IPS-20b (cell line): ENCODE data around the gene PIGM.

Experiments used
- H3K27ac ChIP-seq: one replicate; pipeline ENCODE4 v1.5.1; 2013; ENCODE audit warnings: low read length
- H3K27me3 ChIP-seq: 2 replicates; pipeline ENCODE4 v1.6.1; 2013; ENCODE audit warnings: mild to moderate bottlenecking, low read length, inconsistent platforms; ENCODE audit not compliant: insufficient read depth
- H3K36me3 ChIP-seq: 2 replicates; pipeline ENCODE4 v1.6.1; 2013; ENCODE audit warnings: low read depth, mild to moderate bottlenecking, inconsistent platforms, low read length, moderate library complexity; ENCODE audit not compliant: insufficient read depth
- H3K4me1 ChIP-seq: 2 replicates; pipeline ENCODE4 v1.6.1; 2013; ENCODE audit warnings: mild to moderate bottlenecking, control low read depth, inconsistent platforms, low read length, moderate library complexity; ENCODE audit not compliant: insufficient read depth
- H3K4me3 ChIP-seq: 2 replicates; pipeline ENCODE4 v1.5.1; 2013; ENCODE audit warnings: mild to moderate bottlenecking, low read length, inconsistent platforms
- H3K9ac ChIP-seq: 2 replicates; pipeline ENCODE4 v1.6.1; 2013; ENCODE audit warnings: low read depth, mild to moderate bottlenecking, inconsistent platforms, low read length, moderate library complexity
- H3K9me3 ChIP-seq: 2 replicates; pipeline ENCODE4 v1.6.1; 2013; ENCODE audit warnings: mild to moderate bottlenecking, low read depth, low read length, inconsistent platforms; ENCODE audit not compliant: insufficient read depth

PIGM gene

DNA sequence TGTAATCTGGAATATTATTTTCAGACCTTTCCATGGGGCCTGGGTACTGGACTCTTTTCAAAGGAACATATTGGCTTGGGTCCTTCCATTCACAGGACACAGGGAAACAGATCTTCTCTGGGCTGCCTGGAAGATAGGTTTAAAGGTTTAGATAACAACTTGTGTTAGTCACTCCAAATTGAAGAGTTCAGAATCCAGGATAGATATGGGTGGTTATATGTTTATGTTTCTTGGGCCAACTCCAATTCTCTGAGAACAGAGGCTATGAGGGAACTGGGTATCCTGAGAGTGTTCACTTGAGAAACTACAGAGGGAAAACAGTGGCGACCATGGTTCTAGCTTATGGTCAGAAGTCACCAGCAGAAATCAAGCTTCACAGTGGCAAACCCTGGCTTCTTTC lies 8.7 kb upstream of the PIGM start:
- H3K4me1 ChIP-seq: no peaks in the 10 kb centered on the region
- H3K27me3 ChIP-seq: peaks cover 1% of the 10 kb centered on the region; the same call in 1 of the 2 replicates
- H3K4me3 ChIP-seq: no peak overlapping the region
- H3K9ac ChIP-seq: no peak overlapping the region
- H3K9me3 ChIP-seq: no peaks in the 10 kb centered on the region
- no peaks in the 10 kb centered on the region for H3K36me3 ChIP-seq
- no peak overlapping the region for H3K27ac ChIP-seq

DNA sequence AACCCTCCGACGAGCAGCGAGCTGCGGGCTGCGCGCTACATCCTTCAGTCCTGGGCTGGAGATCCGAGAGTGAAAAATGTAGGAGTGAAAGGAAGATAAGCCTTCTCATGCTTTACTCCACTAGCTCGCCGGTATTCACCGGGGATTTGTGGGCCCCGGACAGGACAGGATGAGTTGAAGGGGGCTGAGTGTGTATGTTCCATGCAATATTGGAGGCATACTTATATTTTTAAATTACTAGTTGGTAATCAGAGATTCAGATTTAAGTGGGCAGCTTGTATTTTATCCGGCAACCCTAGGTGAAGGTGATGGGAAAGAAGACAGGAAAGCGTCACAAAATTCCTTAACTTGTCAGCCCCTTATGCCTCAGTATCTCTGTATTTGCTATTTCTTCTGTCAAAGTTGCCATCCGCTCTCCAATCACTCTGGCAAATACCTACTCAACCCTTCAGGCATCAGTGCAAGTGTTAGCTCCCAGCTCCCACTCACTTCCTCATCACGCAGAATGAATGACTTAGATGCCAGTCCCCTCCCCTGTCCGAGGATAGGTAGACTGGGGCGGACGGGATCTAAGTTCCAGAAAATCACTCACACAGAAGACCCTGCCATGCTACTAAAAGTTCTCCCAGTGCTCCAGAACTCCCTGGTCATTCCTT lies 503 bp upstream of the PIGM start:
- H3K27me3 ChIP-seq: peaks cover 19% of the 10 kb centered on the region; the same call in 1 of the 2 replicates
- no peaks in the 10 kb centered on the region for H3K36me3 ChIP-seq
- H3K4me1 ChIP-seq: peaks cover 6% of the 10 kb centered on the region
- H3K9ac ChIP-seq: peak overlapping the region; percentile 63; the same call in 1 of the 2 replicates
- peak overlapping the region; percentile 86 for H3K4me3 ChIP-seq
- H3K9me3 ChIP-seq: no peaks in the 10 kb centered on the region
- no peak overlapping the region for H3K27ac ChIP-seq

DNA sequence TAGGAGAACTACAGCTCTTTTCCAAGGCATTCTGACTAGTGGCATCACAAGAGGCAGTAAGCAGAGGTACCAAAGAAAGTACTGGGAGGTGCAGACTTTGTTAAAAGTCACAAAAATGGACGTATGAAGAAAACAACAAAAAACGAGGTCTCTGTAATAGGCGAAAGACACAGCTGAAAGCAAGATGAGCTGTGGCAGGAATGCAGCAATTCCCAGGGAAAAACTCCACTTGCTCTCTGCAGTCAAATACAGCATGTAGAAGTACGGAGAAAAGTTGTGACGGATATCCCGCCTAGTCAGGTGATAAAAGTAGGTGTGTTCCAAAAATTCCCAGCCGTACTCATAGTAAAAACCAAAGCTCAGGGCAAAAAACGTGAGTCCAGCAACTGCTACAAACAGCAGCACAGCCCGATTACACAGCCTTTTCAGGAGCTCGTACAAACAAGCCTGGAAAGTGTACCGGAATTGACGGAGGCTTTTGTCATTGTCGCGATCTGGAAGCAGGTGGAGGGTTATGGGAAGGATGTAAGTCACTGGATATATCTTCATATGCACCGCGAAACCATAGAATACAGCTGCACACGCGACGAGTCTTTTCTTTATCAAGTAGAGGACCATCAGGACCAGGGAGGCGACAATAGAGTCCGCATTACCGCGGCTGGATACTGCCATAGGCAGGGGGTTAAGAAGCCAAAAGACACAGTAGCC lies 979 bp downstream of the PIGM start:
- H3K4me1 ChIP-seq: peaks cover 6% of the 10 kb centered on the region
- peak overlapping the region; percentile 64 for H3K27ac ChIP-seq
- peak overlapping the region; percentile 86 for H3K4me3 ChIP-seq
- H3K27me3 ChIP-seq: peaks cover 19% of the 10 kb centered on the region; the same call in 1 of the 2 replicates
- H3K9ac ChIP-seq: peak overlapping the region; percentile 86
- no peaks in the 10 kb centered on the region for H3K9me3 ChIP-seq
- no peaks in the 10 kb centered on the region for H3K36me3 ChIP-seq

DNA sequence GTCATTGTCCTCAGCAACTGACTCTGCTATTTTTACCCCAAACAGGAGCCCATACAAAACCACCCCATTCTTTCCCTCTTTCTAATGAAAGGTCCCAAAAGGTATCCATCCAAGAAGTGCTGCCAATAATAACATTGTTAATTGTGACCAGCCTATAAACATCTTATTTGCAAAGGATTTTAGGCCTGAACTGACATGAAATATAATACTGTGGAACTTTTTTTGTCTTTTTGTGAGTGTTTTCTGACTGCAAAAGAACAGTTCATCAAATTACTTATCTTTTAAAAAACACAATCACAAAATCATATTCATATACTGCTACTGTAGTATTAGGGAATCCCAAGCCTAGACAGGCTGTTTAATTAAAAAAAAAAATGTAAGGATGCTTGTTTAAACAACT lies 3.4 kb downstream of the PIGM start:
- H3K27ac ChIP-seq: no peak overlapping the region
- peaks cover 6% of the 10 kb centered on the region for H3K4me1 ChIP-seq
- no peak overlapping the region for H3K4me3 ChIP-seq
- H3K27me3 ChIP-seq: peaks cover 10% of the 10 kb centered on the region; the same call in 1 of the 2 replicates
- H3K36me3 ChIP-seq: no peaks in the 10 kb centered on the region
- no peak overlapping the region for H3K9ac ChIP-seq
- H3K9me3 ChIP-seq: no peaks in the 10 kb centered on the region

DNA sequence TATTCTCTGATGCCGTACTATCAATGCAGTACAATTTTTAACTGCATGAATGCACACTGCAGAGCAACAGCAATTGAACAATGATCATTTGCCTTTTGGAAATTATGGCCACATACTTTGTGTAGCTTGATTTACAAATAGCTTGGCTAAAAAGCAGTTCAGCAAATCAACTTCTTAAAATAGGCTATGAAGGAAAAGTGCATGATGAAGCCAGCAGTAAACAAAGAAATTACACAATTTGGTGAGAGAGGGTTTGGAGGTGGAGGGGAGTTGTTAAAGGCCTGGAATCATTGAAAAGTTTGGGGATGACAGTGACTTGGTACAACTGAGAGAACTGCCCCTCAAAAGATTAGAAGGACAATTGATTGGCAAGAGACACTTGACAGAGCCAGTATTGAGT lies 6.5 kb downstream of the PIGM start:
- no peak overlapping the region for H3K4me3 ChIP-seq
- peaks cover 2% of the 10 kb centered on the region; the same call in 1 of the 2 replicates for H3K4me1 ChIP-seq
- H3K27me3 ChIP-seq: no peaks in the 10 kb centered on the region
- H3K27ac ChIP-seq: no peak overlapping the region
- H3K9me3 ChIP-seq: no peaks in the 10 kb centered on the region
- no peak overlapping the region for H3K9ac ChIP-seq
- H3K36me3 ChIP-seq: no peaks in the 10 kb centered on the region

DNA sequence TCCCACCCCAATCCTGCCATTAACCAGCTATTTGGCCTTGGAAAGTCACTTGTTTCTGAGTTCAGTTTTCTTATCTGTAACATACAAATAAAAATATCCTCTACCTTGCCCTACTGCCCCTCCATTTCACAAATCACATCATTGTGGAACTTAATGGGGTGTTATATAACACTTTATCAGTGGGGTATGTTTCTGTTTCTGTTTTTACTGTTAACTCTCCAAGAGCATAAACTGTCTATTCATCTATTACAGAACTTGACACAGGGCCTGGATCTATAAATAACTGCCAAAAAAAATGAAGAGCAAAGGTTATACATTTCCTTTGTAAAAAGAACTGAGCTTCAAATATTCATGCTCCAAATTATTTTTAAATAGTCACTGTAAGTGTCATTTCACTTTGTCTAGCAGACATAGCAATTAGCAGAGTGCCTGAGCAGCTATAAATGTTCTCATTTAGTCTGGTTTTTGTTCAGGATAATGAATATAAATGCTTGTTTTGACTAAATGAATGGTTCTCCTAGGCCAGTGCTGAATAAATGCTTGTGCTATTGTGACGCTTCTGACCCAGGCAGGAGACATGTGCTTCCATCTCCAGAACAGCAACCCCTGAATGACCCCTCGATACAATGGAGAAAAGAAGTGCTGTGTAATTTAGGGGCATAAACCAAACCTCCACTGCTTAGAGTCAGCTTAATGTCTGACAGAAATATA lies 7.4 kb downstream of the PIGM start:
- H3K9ac ChIP-seq: no peak overlapping the region
- no peaks in the 10 kb centered on the region for H3K27me3 ChIP-seq
- H3K4me1 ChIP-seq: no peaks in the 10 kb centered on the region
- no peak overlapping the region for H3K27ac ChIP-seq
- no peaks in the 10 kb centered on the region for H3K36me3 ChIP-seq
- H3K4me3 ChIP-seq: no peak overlapping the region
- no peaks in the 10 kb centered on the region for H3K9me3 ChIP-seq

DNA sequence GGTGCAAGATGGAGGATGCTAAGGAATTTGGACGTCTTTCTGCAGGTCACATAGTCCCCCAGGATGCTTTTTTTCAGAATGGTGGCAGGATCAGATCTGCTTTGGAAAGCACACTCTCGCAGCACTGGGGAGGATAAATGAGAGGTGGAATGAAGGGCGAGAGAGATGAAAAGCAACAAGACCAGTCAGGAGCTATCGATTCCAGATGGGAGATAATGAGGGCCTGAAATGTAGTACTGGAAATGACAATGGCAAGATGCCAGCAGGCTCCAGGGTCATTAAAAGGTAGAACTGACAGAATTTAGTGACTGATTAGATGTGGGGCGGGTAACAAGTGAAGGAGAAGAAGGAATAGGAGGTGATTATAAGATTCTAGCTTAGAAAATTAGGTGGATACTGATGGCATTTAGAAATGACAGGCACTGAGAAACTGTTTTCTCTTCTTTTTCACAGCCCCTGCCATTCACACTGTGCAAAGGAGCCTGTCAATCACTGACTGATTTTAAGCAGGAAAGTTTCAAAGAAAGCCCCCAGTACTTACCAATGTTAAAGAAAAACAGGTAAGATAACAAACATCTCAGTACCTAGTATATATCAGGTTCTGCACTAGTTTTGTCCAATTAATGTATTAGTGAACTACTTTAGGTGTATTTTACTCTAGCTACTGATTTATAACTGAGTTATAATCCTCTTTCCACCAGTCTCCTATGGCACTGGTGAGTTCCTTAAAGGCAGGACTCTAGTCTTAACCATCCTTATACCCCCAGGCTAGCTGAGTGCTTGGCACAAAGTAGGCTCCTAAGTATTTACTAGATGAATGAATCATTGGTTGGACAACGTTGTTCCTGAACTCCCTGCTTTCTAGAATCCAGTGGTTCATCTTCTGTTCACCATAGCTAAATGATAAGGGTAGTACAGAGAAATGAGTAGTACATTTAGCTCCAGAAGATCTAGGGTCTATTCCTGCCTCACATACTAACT lies 9.2 kb downstream of the PIGM start:
- Histone ChIP-seq H3K36me3 (no peaks in the 10 kb centered on the region), H3K27me3 (no peaks in the 10 kb centered on the region), H3K4me1 (no peaks in the 10 kb centered on the region), H3K9me3 (no peaks in the 10 kb centered on the region), H3K4me3 (no peak overlapping the region), H3K27ac (no peak overlapping the region), H3K9ac (no peak overlapping the region)

DNA sequence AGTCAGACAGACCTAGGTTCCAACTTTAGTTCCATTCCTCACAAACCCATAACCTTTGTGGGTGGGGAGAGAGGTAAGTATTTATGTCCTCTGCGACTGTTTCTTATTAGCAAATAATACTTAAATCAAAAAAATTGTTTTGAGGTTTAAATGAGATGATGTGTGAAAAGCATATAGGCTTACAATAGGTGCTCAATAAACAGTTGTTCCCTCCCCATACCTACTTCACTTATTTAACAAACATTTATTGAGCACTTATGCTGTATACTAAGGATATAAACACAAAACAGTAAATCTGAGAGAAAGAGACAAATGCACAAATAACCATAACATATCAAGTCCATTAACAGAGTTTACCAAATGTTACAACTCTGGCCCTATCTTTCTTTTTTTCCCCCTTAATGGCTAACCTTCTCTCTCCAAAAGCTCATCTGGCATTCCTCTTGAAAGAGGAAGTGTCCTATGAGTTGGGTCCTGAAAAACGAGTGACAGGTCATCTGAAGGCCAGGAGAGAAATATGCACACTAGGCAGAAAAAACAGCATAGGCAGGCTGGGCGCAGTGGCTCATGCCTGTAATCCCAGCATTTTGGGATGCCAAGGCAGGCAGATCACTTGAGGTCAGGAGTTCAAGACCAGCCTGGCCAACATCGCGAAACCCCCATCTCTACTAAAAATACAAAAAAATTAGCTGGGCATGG lies 10.3 kb downstream of the PIGM start:
- no peak overlapping the region for H3K27ac ChIP-seq
- no peak overlapping the region for H3K4me3 ChIP-seq
- no peaks in the 10 kb centered on the region for H3K27me3 ChIP-seq
- no peaks in the 10 kb centered on the region for H3K36me3 ChIP-seq
- H3K9ac ChIP-seq: no peak overlapping the region
- no peaks in the 10 kb centered on the region for H3K9me3 ChIP-seq
- no peaks in the 10 kb centered on the region for H3K4me1 ChIP-seq

DNA sequence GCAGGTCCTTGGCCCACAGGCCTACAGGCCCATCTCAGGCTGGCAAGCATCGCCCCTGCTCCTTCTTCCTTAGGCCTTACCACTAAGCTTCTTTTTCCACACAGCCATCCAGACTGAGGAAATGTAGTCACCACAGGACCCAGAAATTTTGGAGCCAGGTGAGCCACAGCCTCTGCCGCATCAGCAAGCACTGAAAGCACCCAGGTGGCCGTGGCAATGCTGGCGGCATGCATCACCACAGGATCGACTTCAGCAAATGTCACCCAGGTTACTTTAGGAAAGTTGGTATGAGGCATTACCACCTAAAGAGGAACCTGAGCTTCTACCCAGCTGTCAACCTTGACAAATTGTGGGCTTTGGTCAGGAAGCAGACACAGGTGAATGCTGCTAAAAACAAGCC lies 11.6 kb downstream of the PIGM start:
- H3K36me3 ChIP-seq: no peaks in the 10 kb centered on the region
- H3K9ac ChIP-seq: no peak overlapping the region
- H3K27ac ChIP-seq: no peak overlapping the region
- H3K27me3 ChIP-seq: no peaks in the 10 kb centered on the region
- H3K4me3 ChIP-seq: no peak overlapping the region
- no peaks in the 10 kb centered on the region for H3K4me1 ChIP-seq
- no peaks in the 10 kb centered on the region for H3K9me3 ChIP-seq

DNA sequence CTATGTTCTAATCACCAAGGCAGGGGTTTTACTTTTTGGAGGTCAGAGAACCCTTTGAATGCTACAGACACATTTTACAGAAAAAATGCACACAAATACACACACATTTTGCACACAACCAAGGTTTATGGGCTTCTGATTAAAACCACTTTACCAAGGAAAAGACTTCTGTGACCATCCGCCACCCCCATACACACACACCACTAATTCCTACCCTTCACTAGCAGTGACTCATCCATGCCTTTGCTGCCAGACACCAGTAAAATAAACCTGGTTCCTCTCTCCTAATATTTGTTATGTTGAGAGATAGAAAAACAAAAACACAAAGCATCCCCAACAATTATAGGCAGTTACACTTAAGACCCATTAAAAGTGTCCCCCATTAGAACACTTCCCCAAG lies 12.9 kb downstream of the PIGM start:
- H3K9me3 ChIP-seq: no peaks in the 10 kb centered on the region
- H3K4me1 ChIP-seq: no peaks in the 10 kb centered on the region
- no peaks in the 10 kb centered on the region for H3K36me3 ChIP-seq
- no peaks in the 10 kb centered on the region for H3K27me3 ChIP-seq
- no peak overlapping the region for H3K9ac ChIP-seq
- no peak overlapping the region for H3K4me3 ChIP-seq
- no peak overlapping the region for H3K27ac ChIP-seq

DNA sequence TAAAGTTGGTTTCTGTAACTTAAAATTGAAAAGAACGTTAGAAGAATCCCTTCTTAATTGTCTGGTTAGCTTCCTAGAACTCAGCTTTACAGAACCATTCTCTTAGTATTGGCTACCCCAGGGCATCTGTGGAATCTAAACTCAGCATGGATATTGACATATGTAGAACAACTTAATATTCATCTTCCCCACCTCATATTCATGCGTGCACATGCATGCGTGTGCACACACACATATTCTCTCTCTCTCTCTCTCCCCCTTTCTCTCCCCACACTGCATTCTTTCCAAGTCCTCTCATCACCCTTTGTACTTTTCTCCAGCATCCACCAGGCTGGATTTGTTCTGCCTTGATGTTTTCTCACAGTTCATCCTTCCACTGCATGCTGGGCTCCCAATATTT lies 13.4 kb downstream of the PIGM start:
- Histone ChIP-seq H3K4me1 (no peaks in the 10 kb centered on the region), H3K27me3 (no peaks in the 10 kb centered on the region), H3K9ac (no peak overlapping the region)

More for the DNA sequence above, 13.4 kb downstream of the PIGM start:
- Histone ChIP-seq H3K36me3 (no peaks in the 10 kb centered on the region), H3K9me3 (no peaks in the 10 kb centered on the region), H3K4me3 (no peak overlapping the region), H3K27ac (no peak overlapping the region)
